ENCODE measurements around the gene C7orf57.

- TF ChIP-seq KAT2A (conservative IDR thresholded peaks at IDR 0.05; ENCODE audit: control insufficient read depth, low read depth, low read length): no peak
- TF ChIP-seq E2F4 (IDR thresholded peaks at IDR 0.05; ENCODE audit: low read depth, low read length): no peak
- TF ChIP-seq ZNF217 (IDR thresholded peaks at IDR 0.05): no peak
- TF ChIP-seq HDAC2 (IDR thresholded peaks at IDR 0.05): no peak
- TF ChIP-seq FOS (IDR thresholded peaks at IDR 0.05; ENCODE audit: borderline replicate concordance, extremely low read depth, insufficient read length): no peak
- no peak for TF ChIP-seq EP300 (IDR thresholded peaks at IDR 0.05; ENCODE audit: borderline replicate concordance in 1 of 2, control insufficient read depth in 1 of 2, low read depth in 2 of 2, low read length in 2 of 2)
Observed at GRCh38 chr7:48098846-48099245, 63.5 kb downstream of the C7orf57 start.
